HG03575 (cell line): ENCODE measurements around the gene LRRC9.
"Not testable (repeated sequence)": the region's sequence is repeated elsewhere in the genome, so short reads cannot be mapped to it uniquely, and the experiment has no call there.

Experiments
- ATAC-seq: cut with Tn5 transposase; IDR thresholded peaks from one replicate; pipeline ENCODE4 v1.9.1; 2021; ENCODE audit not compliant: unreplicated experiment, insufficient number of reproducible peaks, low FRiP score; ENCODE audit errors: extremely low read depth

Gene LRRC9

DNA sequence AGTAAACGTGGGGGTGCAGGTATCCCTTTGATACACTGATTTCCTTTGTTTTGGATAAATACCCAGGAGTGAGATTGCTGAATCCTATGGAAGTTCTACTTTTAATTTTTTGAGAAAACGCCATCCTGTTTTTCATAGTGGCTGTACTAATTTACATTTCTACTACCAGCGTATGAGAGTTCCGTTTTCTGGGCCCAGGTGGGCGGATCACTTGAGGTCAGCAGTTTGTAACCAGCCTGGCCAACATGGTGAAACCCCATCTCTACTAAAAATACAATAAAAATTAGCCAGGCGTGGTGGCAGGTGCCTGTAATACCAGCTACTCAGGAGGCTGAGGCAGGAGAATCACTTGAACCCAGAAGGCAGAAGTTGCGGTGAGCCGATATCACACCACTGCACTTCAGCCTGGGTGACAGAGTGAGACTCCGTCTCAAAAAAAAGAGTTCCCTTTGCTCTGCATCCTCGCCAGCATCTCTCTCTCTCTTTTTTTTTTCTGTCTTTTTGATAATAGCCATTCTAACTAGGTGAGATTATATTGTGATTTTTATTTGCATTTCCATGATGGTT, 22.4 kb downstream of the LRRC9 start:
- ATAC-seq, result not testable (repeated sequence)

DNA sequence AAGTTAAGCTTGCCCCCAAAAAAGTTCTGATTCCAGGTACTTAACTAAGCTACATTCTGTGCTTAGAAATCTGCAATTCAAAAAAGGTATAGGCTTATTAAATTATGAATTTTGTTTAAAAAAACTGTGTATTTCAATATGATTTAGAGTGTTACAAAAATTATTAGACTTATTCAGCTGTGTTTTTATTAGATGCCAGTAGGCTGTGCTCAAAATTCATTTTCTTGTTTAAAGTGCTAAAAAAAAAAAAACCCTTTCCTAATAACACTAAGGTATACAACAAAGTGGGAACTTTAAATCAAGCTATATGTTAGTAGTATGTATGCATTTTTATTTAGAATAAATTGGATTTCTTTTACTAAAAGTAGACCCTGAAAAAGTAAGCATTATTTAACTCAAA, 25.0 kb downstream of the LRRC9 start:
- no peak for ATAC-seq

DNA sequence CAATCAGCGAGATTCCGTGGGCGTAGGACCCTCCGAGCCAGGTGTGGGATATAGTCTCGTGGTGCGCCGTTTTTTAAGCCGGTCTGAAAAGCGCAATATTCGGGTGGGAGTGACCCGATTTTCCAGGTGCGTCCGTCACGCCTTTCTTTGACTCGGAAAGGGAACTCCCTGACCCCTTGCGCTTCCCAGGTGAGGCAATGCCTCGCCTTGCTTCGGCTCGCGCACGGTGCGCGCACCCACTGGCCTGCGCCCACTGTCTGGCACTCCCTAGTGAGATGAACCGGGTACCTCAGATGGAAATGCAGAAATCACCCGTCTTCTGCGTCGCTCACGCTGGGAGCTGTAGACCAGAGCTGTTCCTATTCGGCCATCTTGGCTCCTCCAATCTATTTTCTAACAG, 32.2 kb downstream of the LRRC9 start:
- ATAC-seq, result not testable (repeated sequence)

DNA sequence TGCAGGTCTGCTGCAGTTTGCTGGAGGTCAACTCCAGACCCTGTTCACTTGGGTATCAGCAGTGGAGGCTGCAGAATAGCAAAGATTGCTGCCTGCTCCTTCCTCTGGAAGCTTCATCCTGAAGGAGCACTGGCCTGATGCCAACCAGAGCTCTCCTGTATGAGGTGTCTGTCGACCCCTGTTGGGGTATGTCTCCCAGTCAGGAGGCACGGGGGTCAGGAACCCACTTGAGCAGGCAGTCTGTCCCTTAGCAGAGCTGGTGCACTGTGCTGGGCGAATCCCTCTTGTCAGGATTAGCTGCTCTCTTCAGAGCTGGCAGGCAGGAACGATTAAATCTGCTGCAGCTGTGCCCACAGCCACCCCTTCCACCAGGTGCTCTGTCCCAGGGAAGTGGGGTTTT, 37.9 kb downstream of the LRRC9 start:
- ATAC-seq, result not testable (repeated sequence)

DNA sequence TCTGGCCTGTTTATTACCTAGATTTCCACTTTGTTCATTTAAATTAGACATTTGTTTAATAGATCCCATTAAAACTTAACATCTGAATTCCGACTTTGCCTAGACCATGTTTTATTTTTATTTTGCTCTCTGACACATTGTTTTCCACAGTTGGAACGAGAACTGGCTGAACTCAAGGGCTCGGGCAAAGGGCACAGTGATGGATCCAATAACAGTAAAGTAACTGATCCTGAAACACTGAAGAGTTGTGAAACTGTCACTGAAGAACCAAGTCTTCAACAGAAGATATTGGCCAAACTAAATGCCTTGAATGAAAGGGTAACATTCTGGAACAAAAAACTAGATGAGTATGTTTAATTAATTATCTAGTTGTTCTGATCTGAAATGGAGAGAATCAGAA, 39.7 kb downstream of the LRRC9 start:
- no peak for ATAC-seq

DNA sequence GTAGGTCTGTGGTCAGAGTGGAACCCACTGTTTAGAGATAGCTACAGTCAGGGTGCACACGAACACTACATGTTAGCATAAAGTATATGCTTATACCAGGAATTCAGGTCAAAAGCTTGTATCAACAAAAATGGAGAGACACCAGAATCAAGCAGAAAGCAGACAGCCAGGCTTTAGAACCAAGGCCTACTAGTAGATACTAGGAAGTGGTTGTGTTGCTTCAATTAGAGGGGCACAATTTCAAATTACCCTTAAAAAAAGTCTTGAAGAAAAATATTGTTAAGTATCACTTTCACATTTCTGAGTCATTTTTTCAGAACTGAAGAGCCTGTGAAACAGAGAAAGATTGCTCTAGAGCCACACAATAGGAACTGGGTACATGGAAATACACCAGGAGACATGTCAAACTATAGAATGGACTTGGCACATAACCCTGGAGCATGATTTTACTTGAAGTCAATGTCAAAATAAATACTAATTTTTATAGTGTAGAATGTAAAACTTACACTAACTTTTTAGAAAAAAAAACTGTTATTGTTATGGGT, 41.6 kb downstream of the LRRC9 start:
- peak; percentile 38 for ATAC-seq

DNA sequence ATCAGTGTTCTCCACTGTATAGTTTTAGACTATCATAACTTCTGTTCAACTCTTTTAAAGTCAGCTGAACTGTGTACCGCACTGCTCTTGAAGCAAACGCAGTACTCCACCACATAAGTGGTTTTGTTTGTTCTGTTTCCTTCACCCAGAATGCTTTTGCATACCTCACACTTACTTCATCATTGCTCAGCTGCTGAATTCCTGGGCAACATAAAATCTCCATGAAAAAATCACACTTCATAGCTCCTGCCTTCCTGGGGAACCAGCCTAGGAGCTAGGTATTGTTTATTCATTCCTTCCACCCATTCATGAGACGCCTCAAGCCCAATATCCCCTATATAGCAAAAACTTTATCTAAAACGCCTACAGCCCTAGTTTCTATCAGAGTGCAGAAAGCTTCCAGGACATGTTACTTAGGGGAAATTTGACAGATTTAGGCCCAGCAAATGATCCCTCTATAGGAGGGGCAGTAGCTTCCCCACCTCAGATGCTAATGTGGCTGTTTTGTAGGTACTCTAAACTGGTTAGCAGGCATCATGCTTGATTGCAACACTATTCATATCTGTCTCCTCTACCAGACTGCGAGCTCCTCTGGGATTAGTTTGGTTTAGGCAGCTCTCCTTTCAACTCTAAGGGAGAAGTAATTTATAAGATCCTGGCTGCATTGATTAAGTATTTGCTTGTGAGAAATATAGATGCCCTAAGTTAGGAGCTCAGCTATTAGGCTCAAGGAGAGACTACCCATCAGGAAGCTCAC, 44.5 kb downstream of the LRRC9 start:
- ATAC-seq, result peak; percentile 7

DNA sequence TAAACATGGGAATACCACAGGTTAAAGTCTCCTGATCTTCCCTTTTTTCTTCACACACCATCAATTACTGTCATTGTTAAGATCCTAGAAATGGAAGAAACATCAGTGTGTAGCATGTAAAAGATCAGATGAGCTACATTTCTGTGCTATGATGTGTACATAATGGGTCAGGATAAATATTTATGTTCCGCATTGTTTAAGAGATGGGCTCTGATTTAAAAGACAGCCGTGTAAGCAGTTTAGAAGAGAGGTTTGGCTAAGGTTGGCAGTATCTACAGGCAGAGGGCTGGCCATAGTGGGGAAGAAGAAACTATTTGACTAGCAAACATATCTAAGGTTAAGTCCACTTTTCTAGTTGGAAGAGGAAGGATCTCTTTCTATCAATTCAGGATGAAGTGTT, 49.4 kb downstream of the LRRC9 start:
- ATAC-seq, result no peak

DNA sequence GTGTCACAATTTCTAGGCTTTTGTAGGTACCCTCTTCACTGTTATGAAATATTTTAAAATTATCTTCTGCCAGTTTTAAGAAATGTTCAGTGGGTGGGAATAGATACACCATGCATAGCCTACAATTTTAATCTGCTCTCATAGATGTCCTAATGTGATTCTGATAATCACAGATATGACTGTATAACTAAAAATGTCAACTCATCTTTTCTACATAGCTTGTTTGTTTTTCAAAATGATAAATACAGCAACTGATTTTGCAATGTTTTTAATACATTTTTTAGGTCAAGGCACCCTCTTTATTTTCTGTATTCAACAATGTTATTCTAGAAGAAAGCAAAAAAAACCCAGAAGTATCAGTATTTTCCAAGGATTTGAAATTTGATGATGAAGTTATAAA, 61.6 kb downstream of the LRRC9 start:
- no peak for ATAC-seq

DNA sequence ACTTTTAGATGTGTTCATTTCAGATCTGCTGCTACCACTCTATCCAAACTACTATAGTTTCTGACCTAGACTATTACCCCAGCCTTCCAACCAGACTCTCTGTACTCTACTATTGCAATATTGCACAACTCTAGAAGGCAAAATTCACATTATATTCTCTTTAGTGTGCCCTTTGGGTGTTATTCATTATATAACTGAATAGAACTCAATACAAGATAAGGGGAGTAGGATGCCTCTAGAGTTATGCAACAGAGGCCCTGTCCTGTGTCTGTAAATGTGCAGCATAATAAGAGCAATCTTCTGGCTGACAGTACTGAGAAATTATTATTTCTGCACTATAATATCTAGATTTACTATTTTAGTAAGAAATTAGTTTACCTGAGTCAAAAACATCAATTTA, 63.1 kb downstream of the LRRC9 start:
- no peak for ATAC-seq

DNA sequence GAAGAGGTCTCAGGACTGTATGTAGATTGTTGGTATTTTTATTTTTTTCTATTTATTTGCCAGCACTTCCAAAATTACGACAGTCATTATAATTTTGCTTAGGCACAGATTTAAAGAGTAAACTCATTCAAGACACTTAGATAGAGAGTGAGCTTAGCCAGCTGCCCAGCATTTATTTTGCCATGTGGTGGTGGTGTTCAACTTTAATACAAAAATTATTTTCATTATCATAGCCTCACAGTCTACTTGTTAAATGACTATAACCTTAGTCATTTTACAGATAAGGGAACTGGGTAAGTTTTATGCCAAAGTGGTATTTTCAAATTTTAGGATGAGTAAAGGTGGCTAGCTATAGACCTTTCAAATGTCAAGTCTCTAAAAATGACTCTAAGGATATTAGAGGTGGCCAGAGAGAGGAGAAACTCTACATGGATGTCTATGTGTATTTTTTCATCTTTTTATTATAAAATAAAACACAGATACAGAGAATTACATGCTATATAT, 66.7 kb downstream of the LRRC9 start:
- ATAC-seq, result no peak

DNA sequence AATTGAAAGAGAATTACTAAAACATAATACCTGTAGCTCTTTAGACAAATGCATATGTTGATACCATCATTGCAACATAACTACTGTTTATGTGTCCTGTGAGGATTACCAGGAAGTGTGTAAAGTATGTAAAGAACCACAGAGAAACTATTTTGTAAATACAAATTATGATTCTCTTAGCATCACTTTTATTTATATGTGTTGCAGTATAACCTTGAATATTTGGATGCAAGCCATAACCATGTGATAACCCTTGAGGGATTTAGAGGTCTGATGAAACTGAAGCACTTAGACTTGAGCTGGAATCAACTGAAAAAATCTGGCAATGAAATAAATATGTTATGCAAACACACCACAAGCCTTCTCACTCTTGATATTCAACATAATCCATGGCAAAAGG, 77.5 kb downstream of the LRRC9 start:
- no peak for ATAC-seq

DNA sequence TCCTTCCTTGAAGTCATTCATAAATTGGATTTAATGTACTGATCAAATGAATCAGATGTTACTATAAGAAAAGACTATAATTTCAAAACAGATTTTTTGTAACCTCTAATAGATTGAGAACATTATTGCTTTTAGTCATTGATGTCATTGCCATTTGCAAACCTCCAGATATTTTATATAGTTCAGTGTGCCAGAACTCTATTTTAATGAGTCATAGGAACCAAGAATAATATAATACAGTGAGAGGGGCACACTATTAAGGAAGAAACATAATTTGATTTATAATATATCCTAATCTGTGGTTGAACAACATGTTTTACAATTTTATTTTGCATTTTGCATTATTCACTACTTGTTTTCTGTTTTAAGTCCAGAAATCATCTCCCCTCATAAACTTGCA, 78.0 kb downstream of the LRRC9 start:
- no peak for ATAC-seq

DNA sequence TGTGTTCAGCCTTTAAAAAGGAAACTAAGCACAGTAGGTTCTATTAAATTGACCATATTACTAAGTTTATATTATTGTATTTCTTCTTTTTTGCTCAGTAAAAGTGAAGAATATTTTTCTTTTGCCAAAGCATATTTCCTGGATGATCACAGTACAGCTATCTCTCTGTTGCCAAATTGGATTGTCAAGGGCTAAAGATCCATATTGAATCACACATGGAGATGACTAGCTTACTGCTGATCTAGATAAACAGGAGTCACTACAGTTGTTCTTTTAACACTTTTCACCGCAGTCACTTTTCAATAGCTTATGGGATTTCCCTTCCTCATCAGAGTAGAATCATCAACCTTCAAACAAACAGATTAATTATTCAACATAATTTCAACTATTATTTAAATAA, 78.6 kb downstream of the LRRC9 start:
- no peak for ATAC-seq

DNA sequence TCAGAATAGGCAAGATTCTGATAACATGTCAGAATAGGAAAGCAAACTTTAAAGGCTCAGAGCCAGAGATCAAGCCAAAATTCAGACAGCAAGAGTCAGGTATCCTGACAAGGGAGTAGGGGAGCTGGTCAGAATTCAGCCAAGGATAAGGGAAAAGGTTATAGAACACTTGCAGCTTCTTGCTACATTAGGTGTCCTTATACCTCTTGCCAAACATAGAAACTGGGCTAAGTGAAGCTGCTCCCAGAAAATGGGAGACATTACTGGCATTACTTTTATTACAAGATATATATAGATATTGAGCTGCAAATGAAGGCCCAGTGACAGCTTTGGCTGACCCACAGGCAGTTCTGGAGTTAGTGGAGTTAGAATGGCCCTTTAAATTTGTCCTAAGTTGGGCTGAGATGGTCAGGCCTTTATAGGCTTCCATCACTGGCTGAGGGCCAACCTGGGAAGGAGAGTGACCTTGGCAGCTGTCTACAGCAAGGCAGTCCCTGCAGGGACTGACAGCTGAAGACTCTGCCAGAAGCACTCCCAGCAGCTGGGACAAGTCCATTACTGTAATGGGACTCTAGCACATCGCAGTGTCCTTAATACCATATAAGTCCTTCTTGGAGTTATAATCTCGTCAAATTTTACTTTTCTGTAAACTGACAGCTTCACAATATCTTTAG, 83.0 kb downstream of the LRRC9 start:
- no peak for ATAC-seq

DNA sequence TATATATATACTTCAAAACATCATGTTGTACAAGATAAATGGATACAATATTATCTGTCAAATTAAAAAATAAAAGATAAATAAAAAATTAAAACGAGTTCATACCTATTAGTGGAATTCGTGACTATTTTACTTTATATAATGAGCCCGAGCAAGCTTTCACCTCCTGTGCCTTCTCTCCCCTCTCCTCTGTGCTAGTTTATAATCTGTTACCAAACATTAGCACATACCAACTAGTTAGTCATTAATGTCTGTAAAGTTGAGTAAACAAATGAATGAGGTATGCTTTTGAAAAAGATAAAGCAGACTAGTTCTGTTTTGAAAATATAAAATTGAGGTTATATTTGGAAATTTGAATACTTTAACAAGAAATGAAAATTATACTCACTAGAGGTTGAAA, 84.0 kb downstream of the LRRC9 start:
- ATAC-seq, result no peak

DNA sequence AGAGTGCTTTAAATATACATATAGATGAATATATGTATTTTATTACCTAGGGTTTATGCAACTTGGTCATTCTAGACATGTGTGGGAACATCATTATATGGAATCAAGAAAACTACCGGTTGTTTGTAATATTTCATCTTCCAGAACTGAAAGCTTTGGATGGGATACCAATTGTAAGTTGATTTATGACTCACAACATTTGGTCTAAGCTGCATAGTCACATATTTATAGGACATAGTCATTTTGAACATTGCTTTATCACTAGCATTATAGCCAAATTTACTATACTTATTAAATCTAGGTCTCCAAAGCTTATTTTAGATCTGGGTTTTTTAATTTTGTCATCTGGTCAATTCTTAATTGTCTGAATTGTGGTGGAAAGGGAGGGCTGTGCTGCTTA, 88.1 kb downstream of the LRRC9 start:
- no peak for ATAC-seq

DNA sequence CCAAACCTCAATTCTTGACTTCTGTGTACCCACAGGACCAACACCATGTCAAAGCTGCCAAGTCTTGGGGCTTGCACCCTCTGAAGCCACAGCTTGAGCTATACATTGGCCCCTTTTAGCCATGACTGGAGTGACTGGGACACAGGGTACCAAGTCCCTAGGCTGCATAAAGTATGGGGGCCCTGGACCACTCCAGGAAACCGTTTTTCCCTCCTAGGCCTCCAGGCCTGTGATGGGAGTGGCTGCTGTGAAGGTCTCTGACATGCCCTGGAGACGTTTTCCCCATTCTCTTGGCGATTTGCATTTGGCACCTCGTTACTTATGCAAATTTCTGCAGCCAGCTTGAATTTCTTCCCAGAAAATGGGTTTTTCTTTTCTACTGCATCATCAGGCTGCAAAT, 90.3 kb downstream of the LRRC9 start:
- not testable (repeated sequence) for ATAC-seq

DNA sequence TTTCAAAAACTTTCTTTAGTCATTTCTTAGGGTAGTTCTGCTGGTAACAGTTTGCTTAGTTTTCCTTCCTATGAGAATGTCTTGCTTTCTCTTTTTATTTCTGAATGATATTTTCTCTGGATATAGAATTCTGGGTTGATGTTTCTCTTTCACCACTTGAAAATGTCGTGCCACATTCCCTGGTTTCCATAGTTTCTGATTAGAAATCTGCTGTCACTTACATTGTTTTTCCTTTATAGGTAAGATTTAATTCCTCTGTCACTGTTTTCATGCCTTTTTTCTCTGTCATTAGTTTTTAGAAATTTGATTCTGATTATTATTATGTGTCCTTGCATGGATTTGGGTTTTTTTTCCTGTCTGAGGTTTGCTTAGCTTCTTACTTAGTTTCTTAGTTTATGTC, 94.5 kb downstream of the LRRC9 start:
- ATAC-seq, result no peak

DNA sequence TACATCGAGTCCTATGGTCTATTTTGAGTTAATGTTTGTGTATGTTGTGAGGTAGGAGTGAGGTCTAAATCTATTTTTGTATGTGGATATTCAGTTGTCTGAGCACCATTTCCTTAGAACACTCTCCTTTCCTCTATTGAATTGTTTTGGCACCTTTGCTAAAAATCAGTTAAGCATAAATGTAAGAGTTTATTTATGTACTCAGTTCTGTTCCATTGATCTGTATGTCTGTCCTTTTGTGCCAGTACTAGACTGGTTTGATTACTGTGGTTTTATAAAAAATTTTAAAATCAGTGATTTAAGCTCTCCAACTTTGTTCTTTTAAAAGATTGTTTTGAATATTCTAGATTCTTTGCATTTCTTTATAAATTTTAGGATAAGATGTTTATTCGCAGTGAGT, 101.7 kb downstream of the LRRC9 start:
- ATAC-seq, result no peak
